ENCODE results near the gene ABCA9.

Gene ABCA9

DNA sequence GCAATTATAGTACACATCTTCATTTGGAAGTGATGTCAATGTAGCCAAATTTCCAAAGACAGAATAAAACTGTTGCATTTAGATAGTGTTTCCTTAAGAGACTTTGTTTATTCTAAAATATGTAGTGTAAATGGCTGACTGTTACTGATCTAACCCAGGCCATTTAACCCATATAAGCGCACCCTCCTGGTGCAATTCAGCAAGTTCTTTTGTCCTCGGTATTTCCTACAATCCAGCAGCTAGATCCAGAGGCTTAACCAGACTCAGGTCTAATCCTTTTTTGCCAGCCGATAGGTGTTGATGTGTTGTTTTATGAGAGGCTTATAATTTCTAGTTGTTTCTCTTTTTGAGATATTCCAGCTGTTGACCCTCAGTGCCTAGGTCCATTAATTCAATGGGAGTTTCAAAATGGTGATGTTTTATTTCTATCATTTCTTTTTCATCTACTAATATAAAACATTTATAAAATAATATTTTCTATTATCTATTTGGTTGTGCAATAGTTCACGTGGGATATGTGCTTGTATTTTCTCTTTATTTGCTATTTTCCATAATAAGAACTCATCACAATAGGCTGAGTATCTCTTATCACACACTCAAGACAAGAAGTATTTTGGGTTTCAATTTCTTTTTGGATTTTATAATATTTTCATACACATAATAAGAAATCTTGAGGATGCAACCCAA lies 14.5 kb downstream of the ABCA9 start:
- no peak for DNase-seq (ENCODE audit: low read depth)
- no peak overlapping the region for H3K4me3 ChIP-seq (ENCODE audit: low read length)
- TF ChIP-seq, protein P1, sequence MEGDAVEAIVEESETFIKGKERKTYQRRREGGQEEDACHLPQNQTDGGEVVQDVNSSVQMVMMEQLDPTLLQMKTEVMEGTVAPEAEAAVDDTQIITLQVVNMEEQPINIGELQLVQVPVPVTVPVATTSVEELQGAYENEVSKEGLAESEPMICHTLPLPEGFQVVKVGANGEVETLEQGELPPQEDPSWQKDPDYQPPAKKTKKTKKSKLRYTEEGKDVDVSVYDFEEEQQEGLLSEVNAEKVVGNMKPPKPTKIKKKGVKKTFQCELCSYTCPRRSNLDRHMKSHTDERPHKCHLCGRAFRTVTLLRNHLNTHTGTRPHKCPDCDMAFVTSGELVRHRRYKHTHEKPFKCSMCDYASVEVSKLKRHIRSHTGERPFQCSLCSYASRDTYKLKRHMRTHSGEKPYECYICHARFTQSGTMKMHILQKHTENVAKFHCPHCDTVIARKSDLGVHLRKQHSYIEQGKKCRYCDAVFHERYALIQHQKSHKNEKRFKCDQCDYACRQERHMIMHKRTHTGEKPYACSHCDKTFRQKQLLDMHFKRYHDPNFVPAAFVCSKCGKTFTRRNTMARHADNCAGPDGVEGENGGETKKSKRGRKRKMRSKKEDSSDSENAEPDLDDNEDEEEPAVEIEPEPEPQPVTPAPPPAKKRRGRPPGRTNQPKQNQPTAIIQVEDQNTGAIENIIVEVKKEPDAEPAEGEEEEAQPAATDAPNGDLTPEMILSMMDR (IDR thresholded peaks at IDR 0.05; ENCODE audit: insufficient read depth, low read depth, low read length, missing control alignments), result no peak

DNA sequence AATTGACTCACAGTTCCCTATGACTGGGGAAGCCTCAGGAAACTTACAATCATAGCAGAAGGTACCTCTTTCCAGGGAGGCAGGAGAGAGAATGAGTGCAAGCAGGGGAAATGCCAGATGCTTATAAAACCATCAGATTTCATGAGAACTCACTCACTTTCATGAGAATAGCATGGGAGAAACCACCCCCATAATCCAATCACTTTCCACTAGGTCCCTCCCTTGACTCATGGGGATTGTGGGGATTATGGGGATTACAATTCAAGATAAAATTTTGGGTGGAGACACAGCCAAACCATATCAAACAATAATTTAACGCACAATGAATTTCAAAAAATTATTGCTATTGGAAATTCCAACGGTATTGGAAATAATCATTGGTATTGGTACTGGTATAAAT lies 15.1 kb downstream of the ABCA9 start:
- no peak for DNase-seq (ENCODE audit: low read depth)
- TF ChIP-seq, protein P1 (IDR thresholded peaks at IDR 0.05; ENCODE audit: insufficient read depth, low read depth, low read length, missing control alignments), result no peak

DNA sequence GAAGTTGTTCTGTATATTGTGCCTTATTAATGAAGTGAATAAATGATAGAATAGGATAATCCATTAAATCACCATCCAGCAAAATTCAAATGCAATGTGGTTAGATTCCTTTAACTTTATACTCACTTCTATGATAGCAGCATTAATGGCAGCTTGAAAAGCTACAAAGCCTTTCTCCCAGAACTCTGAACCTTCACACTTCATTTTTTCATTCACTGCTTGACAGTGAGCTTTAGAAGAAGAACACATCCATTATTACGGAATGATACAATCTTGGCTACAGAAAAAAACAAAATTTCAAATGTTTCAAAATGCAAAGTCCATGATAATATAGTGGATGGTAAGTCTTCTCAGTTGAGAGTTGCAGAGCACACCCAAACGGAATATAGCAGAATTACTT lies 16.4 kb downstream of the ABCA9 start:
- no peak for DNase-seq (ENCODE audit: low read depth)
- TF ChIP-seq, protein P1 (IDR thresholded peaks at IDR 0.05; ENCODE audit: insufficient read depth, low read depth, low read length, missing control alignments), result no peak

More for the DNA sequence above, 15.1 kb downstream of the ABCA9 start:
- H3K4me3 ChIP-seq (ENCODE audit: low read length), result no peak overlapping the region

DNA sequence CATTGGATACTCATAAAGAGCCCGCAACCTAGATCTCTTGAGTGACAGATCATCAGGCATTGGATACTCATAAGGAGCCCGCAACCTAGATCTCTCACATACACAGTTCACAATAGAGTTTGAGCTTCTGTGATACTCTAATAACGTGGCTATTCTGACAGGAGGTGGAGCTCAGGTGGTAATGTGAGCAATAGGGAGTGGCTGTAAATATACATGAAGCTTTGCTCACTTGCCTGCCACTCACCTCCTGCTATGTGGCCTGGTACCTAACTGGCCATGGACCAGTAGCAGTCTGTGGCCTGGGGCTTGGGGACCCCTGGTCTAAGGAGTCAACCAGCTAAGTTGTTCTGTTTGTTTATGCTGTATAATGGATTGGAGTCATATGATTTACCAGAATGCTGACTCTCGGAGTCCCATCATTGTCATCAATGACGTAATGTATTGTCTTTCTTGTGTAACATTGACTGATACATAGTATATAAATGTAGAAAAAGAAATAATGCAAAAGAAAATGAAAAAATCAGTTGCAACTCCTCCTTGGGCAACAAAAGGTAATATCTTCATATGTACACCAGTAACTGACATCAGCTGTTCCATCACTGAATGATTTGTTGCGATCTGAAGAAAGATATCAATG lies 17.5 kb downstream of the ABCA9 start:
- no peak overlapping the region for H3K4me3 ChIP-seq (ENCODE audit: low read length)
- TF ChIP-seq, protein P1 (IDR thresholded peaks at IDR 0.05; ENCODE audit: insufficient read depth, low read depth, low read length, missing control alignments), result no peak
- peak; percentile 19 for DNase-seq (ENCODE audit: low read depth)

More for the DNA sequence above, 16.4 kb downstream of the ABCA9 start:
- H3K4me3 ChIP-seq (ENCODE audit: low read length), result no peak overlapping the region

DNA sequence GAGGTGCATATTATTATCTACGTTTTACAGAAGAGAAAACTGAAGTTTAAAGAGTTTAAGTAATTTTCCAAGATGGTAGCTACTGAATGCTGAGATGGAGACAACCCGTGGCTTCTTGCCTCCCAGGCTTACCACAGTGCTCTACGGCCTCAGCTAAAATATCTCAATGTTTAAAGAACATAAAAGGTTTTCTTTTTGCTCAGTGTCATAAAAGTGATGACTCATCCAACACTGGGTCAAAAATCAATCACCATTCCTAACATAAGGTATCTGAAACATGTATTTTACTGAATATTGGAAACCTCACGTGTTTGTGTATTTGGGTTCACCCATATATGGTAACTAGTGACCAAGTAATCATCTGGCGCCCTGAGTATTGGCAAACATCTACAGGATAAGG lies 18.4 kb downstream of the ABCA9 start:
- DNase-seq (ENCODE audit: low read depth), result no peak
- TF ChIP-seq, protein P1 (IDR thresholded peaks at IDR 0.05; ENCODE audit: insufficient read depth, low read depth, low read length, missing control alignments), result no peak
- no peak overlapping the region for H3K4me3 ChIP-seq (ENCODE audit: low read length)

DNA sequence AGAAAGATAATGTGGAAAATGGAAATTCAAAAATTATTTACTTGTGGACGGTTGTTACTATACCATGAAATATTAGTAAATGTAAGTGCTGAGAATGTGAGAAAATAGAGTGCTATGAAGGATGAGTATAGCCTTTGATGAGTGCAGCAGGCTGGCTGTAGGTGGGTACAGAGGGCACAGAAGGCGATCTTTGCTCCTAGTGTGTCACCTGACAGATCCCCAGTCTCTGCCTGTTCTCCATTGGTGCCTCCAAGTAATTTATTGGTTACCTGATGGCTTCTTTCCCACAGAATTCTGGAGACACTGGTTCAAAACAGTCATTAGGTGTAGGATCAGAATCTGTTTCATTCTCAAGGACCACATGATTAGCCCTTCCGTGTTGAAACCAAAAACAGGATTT lies 28.9 kb downstream of the ABCA9 start:
- TF ChIP-seq, protein P1 (IDR thresholded peaks at IDR 0.05; ENCODE audit: insufficient read depth, low read depth, low read length, missing control alignments), result no peak

More for the DNA sequence above, 28.9 kb downstream of the ABCA9 start:
- DNase-seq (ENCODE audit: low read depth), result no peak
- H3K4me3 ChIP-seq (ENCODE audit: low read length), result no peak overlapping the region

Measured in epithelial cell of esophagus (primary cell).